GM12878 (cell line): Measurements from ENCODE around the gene THSD4. TPM values are rescaled to one million over a fixed set of nuclear protein-coding genes. Genes with fewer than 3 reads are reported as not detected.

Source experiments
- ATAC-seq: fragments of 200-7000 bp; cut with Tn5 transposase; 3 replicates; pipeline ENCODE4 v1.9.1; 2020; ENCODE audit warnings: mild to moderate bottlenecking, moderate library complexity
- BruUV-seq: library from RNA; stranded (reverse); fragments of 400-500 nt; replicated peaks from 2 replicates; lab custom pipeline; 2021; lab: Mats Ljungman, UMichigan
- CTCF ChIA-PET: fragments of 300-600 bp; sonication (Branson Sonifier 250); formaldehyde crosslinking; extraction: SDS; loops from one replicate; lab custom pipeline; 2021; ENCODE audit warnings: inconsistent platforms; lab: Yijun Ruan, JAX
- POLR2A ChIA-PET: fragments of 350-600 bp; formaldehyde crosslinking; extraction: SDS; loops from one replicate; lab custom pipeline; 2021; ENCODE audit warnings: inconsistent platforms; lab: Charles Lee
- RAD21 ChIA-PET: fragments of 300-600 bp; sonication (Branson Sonifier 250); formaldehyde crosslinking; loops from one replicate; lab custom pipeline; 2023; ENCODE audit warnings: antibody characterized with exemption; ENCODE audit not compliant: unreplicated experiment; lab: Charles Lee
- SMC1A ChIA-PET: fragments of 300-600 bp; sonication (Branson Sonifier 250); formaldehyde crosslinking; loops from one replicate; lab custom pipeline; 2023; ENCODE audit not compliant: unreplicated experiment, uncharacterized antibody; lab: Charles Lee
- DNase-seq: peaks from one replicate; pipeline ENCODE4 v3.0.0-alpha.2; 2011; ENCODE audit warnings: low read depth, low spot score
- FAIRE-seq: peaks from 3 replicates; lab custom pipeline; 2011; peaks lifted over from hg19 to GRCh38; lab: Jason Lieb, UNC
- H2AFZ ChIP-seq: 2 replicates; pipeline ENCODE4 v1.6.0; 2011; ENCODE audit warnings: low read depth, low read length, control low read depth; ENCODE audit not compliant: control insufficient read depth
- H3K27ac ChIP-seq: 2 replicates; pipeline ENCODE4 v1.5.1; 2011; ENCODE audit warnings: control low read depth; ENCODE audit not compliant: control insufficient read depth, insufficient read depth
- H3K27me3 ChIP-seq, 2 experiments: replicated peaks in 1 of 2; 2 replicates each; pipeline versions ENCODE4 v1.6.0 to v1.6.1; 2011; ENCODE audit warnings: low read length in 1 of 2; ENCODE audit not compliant: control insufficient read depth in 2 of 2, insufficient read depth in 2 of 2
- H3K36me3 ChIP-seq, 2 experiments: 2 replicates each; pipeline ENCODE4 v1.5.1; 2011; ENCODE audit warnings: low read length in 1 of 2; ENCODE audit not compliant: control insufficient read depth in 2 of 2, insufficient read depth in 2 of 2
- H3K4me1 ChIP-seq: 2 replicates; pipeline ENCODE4 v1.6.1; 2011; ENCODE audit warnings: mild to moderate bottlenecking, low read length, moderate library complexity, mixed read lengths; ENCODE audit not compliant: control insufficient read depth, insufficient read depth
- H3K4me2 ChIP-seq: 2 replicates; pipeline ENCODE4 v1.6.0; 2011; ENCODE audit warnings: control low read depth; ENCODE audit not compliant: control insufficient read depth, insufficient read depth
- H3K4me3 ChIP-seq: fragments of 200-600 bp; sonication (generic); 2 replicates; pipeline ENCODE4 v1.5.1; 2016
- H3K79me2 ChIP-seq: 2 replicates; pipeline ENCODE4 v1.6.0; 2011; ENCODE audit warnings: low read length; ENCODE audit not compliant: control insufficient read depth, insufficient read depth
- H3K9ac ChIP-seq: 2 replicates; pipeline ENCODE4 v1.8.0; 2011; ENCODE audit warnings: low read length, control low read depth, mixed read lengths; ENCODE audit not compliant: control insufficient read depth, insufficient read depth
- H3K9me3 ChIP-seq: replicated peaks from 3 replicates; pipeline ENCODE4 v1.5.1; 2011; ENCODE audit warnings: mild to moderate bottlenecking, low read length; ENCODE audit not compliant: control insufficient read depth, insufficient read depth
- H4K20me1 ChIP-seq: 2 replicates; pipeline ENCODE4 v1.6.0; 2011; ENCODE audit not compliant: control insufficient read depth, insufficient read depth
- BCLAF1 ChIP-seq: fragments of 450-650 bp; IDR thresholded peaks from 2 replicates; pipeline ENCODE4 v1.6.1; 2017; ENCODE audit warnings: antibody characterized with exemption, mild to moderate bottlenecking, moderate library complexity
- FOXK2 ChIP-seq: fragments of 450-650 bp; IDR thresholded peaks from 2 replicates; pipeline ENCODE4 v1.6.1; 2017; ENCODE audit warnings: mild to moderate bottlenecking, moderate library complexity
- JUNB ChIP-seq: IDR thresholded peaks from 2 replicates; pipeline ENCODE4 v1.6.1; 2016; ENCODE audit warnings: antibody characterized with exemption, mild to moderate bottlenecking
- KAT2A ChIP-seq: conservative IDR thresholded peaks from 2 replicates; pipeline ENCODE4 v1.6.1; 2011; ENCODE audit warnings: low read depth, low read length; ENCODE audit not compliant: control insufficient read depth
- NR2C1 ChIP-seq: fragments of 450-650 bp; IDR thresholded peaks from 2 replicates; pipeline ENCODE4 v1.6.1; 2017; ENCODE audit warnings: antibody characterized with exemption, mild to moderate bottlenecking, moderate library complexity
- RB1 ChIP-seq: fragments of 450-650 bp; formaldehyde crosslinking; IDR thresholded peaks from 2 replicates; pipeline ENCODE4 v1.6.1; 2017; ENCODE audit warnings: mild to moderate bottlenecking, borderline replicate concordance
- SMAD5 ChIP-seq: IDR thresholded peaks from 2 replicates; pipeline ENCODE4 v1.6.1; 2016; ENCODE audit warnings: antibody characterized with exemption, low read depth
- SREBF2 ChIP-seq: IDR thresholded peaks from 2 replicates; pipeline ENCODE4 v1.6.1; 2012; ENCODE audit warnings: mild to moderate bottlenecking, low read length
- ZBTB33 ChIP-seq: fragments of 450-650 bp; IDR thresholded peaks from 2 replicates; pipeline ENCODE4 v1.6.1; 2017; ENCODE audit warnings: mild to moderate bottlenecking
- ZSCAN29 ChIP-seq: fragments of 450-650 bp; IDR thresholded peaks from 2 replicates; pipeline ENCODE4 v1.6.1; 2017; ENCODE audit warnings: mild to moderate bottlenecking, moderate library complexity
- WGBS: methylation state at CpG from one replicate; pipeline ENCODE4 v1.1.6; 2016; ENCODE audit warnings: low lambda C conversion rate; ENCODE audit not compliant: insufficient replicate concordance, insufficient coverage; ENCODE audit errors: missing lambda C conversion rate; 5-methylcytosine and 5-hydroxymethylcytosine counted together
- in situ Hi-C: fragments of 300-500 bp; cut with MboI; formaldehyde crosslinking; loops from 9 replicates; pipeline ENCODE4 v1.14.3; 2018; ENCODE audit warnings: mixed read lengths
- intact Hi-C: fragments of 100-400 bp; cut with micrococcal nuclease; formaldehyde crosslinking; loops from one replicate; pipeline ENCODE4 v1.14.2; 2022; ENCODE audit not compliant: unreplicated experiment
- polyA plus RNA-seq, 11 experiments: library from polyadenylated mRNA; depleted of rRNA in 4 of 11; unstranded in 6 of 11; stranded (reverse) in 5 of 11; fragments of >200 nt; fragmentation: Nextera tagmentation in 4 of 11; fragmentation: Illumina TruSeq in 1 of 11; extraction: Ambion mirVana in 4 of 11; extraction: Trizol in 1 of 11; gene quantifications; 1 replicate in 1 of 11; 2 replicates in 10 of 11; pipeline versions ENCODE4 v1.2.1 to v1.2.3, GENCODE V29; 2011 to 2016; ENCODE audit warnings: inconsistent platforms in 2 of 11, missing spikeins in 2 of 11, low read depth in 1 of 11
- total RNA-seq, 4 experiments: library from RNA; depleted of rRNA in 3 of 4; stranded (reverse); fragments of >200 nt in 3 of 4; fragmentation: Illumina TruSeq in 1 of 4; extraction: Trizol in 1 of 4; gene quantifications; 2 replicates each; pipeline versions ENCODE4 v1.2.1 to v1.2.3, GENCODE V29; 2013 to 2021

THSD4 gene
- total and polyA plus RNA-seq, 10 of the 15 experiments (the other 5 are each of a cell fraction or from before 2014, with no cell fraction given) = 0.04 to 0.13 (median 0.05) TPM; not detected in 7

- Histone ChIP-seq H3K9me3 (no peaks in the 10 kb centered on the region), H3K4me3 (no peak overlapping the region), H3K4me2 (no peak overlapping the region), H3K27ac (no peak overlapping the region), H4K20me1 (no peaks in the 10 kb centered on the region), H2AFZ (no peak overlapping the region), H3K36me3 (no peaks in the 10 kb centered on the region), H3K79me2 (no peaks in the 10 kb centered on the region), H3K9ac (no peak overlapping the region), H3K4me1 (no peaks in the 10 kb centered on the region), H3K27me3 (no peaks in the 10 kb centered on the region)
- no peak for DNase-seq
- BruUV-seq = no TSS peak
- CTCF ChIA-PET = no interaction called here
- ATAC-seq = no peak
- no peak for FAIRE-seq
- in situ Hi-C loops (no loop called here), intact Hi-C loops (no loop called here)
- 33% methylated on average over 1 of the region's 1 CpG for WGBS
- POLR2A ChIA-PET = no interaction called here
- RAD21 ChIA-PET = no interaction called here
- SMC1A ChIA-PET = no interaction called here
- TF ChIP-seq RB1 (no peak), KAT2A (no peak), ZSCAN29 (no peak), BCLAF1 (no peak), SREBF2 (no peak), JUNB (no peak), SMAD5 (no peak), NR2C1 (no peak), ZBTB33 (no peak), FOXK2 (no peak)
Observed at GRCh38 chr15:71565006-71565405, 449.7 kb downstream of the THSD4 start.
